ENCODE data around the gene SCN3B.

- no peak for TF ChIP-seq CTCF (IDR thresholded peaks at IDR 0.05)
- no peak for TF ChIP-seq EP300 (IDR thresholded peaks at IDR 0.05)
Measured at GRCh38 chr11:123672568-123672967, 18.1 kb upstream of the SCN3B start.

Data from stomach (tissue), 4 donors.